Heart left ventricle (tissue), 16 donors: Measurements from ENCODE around the gene FANCE. TPM values are rescaled to one million over a fixed set of nuclear protein-coding genes. Genes with fewer than 3 reads are reported as not detected.

ENCODE experiments used
- ATAC-seq, 4 donors: fragments of 200-7000 bp; cut with Tn5 transposase; one replicate each; pipeline ENCODE4 v1.9.1; 2020 to 2022; ENCODE audit warnings: moderate library complexity in 4 of 4, mild to moderate bottlenecking in 3 of 4, moderate number of reproducible peaks in 1 of 4
- DNase-seq, 5 donors: peaks; one replicate each; pipeline ENCODE4 v3.0.0-alpha.2; 2020
- H3K27ac ChIP-seq, 12 donors: fragments of 200-600 bp; sonication (generic) in 4 of 12; one replicate each; pipeline versions ENCODE4 v1.5.0 to v1.8.0; 2016 to 2022; ENCODE audit warnings: mild to moderate bottlenecking in 2 of 12
- H3K27me3 ChIP-seq, 9 donors: fragments of 200-600 bp; sonication (generic) in 2 of 9; one replicate each; pipeline versions ENCODE4 v1.5.1 to v1.8.0; 2016 to 2022; ENCODE audit warnings: mild to moderate bottlenecking in 3 of 9
- H3K36me3 ChIP-seq, 9 donors: fragments of 200-600 bp; sonication (generic) in 2 of 9; one replicate each; pipeline versions ENCODE4 v1.5.0 to v1.8.0; 2018 to 2022; ENCODE audit warnings: mild to moderate bottlenecking in 2 of 9
- H3K4me1 ChIP-seq, 12 donors: fragments of 200-600 bp; sonication (generic) in 4 of 12; one replicate each; pipeline versions ENCODE4 v1.5.0 to v1.8.0; 2016 to 2022; ENCODE audit warnings: mild to moderate bottlenecking in 3 of 12
- H3K4me3 ChIP-seq, 12 donors: fragments of 200-600 bp; sonication (generic) in 4 of 12; one replicate each; pipeline versions ENCODE4 v1.5.0 to v1.8.0; 2017 to 2022; ENCODE audit warnings: mild to moderate bottlenecking in 9 of 12, moderate library complexity in 4 of 12
- H3K9me3 ChIP-seq, 12 donors: fragments of 200-600 bp; sonication (generic) in 4 of 12; one replicate each; pipeline versions ENCODE4 v1.5.0 to v1.8.0; 2016 to 2022; ENCODE audit warnings: mild to moderate bottlenecking in 1 of 12
- CTCF ChIP-seq, 12 donors: fragments of 200-600 bp; sonication (generic) in 4 of 12; IDR thresholded peaks; one replicate each; pipeline versions ENCODE4 v1.5.0 to v1.8.0; 2018 to 2022; ENCODE audit warnings: antibody characterized with exemption in 12 of 12, mild to moderate bottlenecking in 5 of 12
- POLR2A ChIP-seq, 2 donors: fragments of 450-650 bp; IDR thresholded peaks; one replicate each; pipeline ENCODE4 v1.6.1; 2017; ENCODE audit warnings: antibody characterized with exemption in 2 of 2, mild to moderate bottlenecking in 2 of 2, moderate library complexity in 2 of 2
- WGBS, 4 donors: extraction: QIAGEN DNeasy Blood & Tissue Kit in 2 of 4; methylation state at CpG; one replicate each; pipeline versions ENCODE4 v1.1.5 to v1.1.7; 2013 to 2018; 5-methylcytosine and 5-hydroxymethylcytosine counted together
- intact Hi-C, 10 donors: fragments of 100-400 bp; cut with DNase I; formaldehyde crosslinking; loops; one replicate each; pipeline versions ENCODE4 v1.11.1 to v1.14.2; 2022
- polyA plus RNA-seq, 2 donors: library from polyadenylated mRNA; stranded (reverse); fragments of 200-250 nt; gene quantifications; one replicate each; pipeline ENCODE4 v1.2.3, GENCODE V29; 2013
- total RNA-seq, 9 donors: library from RNA; depleted of rRNA in 2 of 9; stranded (reverse); fragments of >200 nt in 2 of 9; fragmentation: NEBNext Ultra II Directional in 3 of 9; extraction: Animal tissue kit (Norgen Biotek cat#: 25700) in 3 of 9; gene quantifications; one replicate each; pipeline versions ENCODE4 v1.1.0 to v1.2.4, GENCODE V29; 2016 to 2023
- donor health status: ischemic (EF 13 %, LVEDD 7.1; RV severe dilation, severe dysfunction).
- donor health status: healthy with polysubstance abuse.
- donor health status: DM: no; HTN: yes; CAD: no.
- donor health status: DM: no; HTN: no; CAD: no.
- donor health status: ischemic (EF 25% LVEDD 6.9; RV normal size, moderate dysfunction).
- donor health status: ischemic (EF 25% LVEDD 5.7; RV mildly dilated, moderate dysfunction).
- donor health status: healthy.
- donor health status: DM: yes; HTN: yes; CAD: no.
- donor health status: ischemic (EF 35%, LVEDD 5.7; RV mildly dilated, moderate dysfunction).
- donor health status: nonischemic (EF 11% LVEDD 7.7; RV severe dilation, severe dysfunction).
- donor health status: DM: yes; HTN: yes; CAD: no.
- donor health status: PGD.
- donor health status: ischemic (EF 29% LVEDD 5.4; RV normal size, mild dysfunction).
- donor health status: nonischemic (EF 23%, LVEDD 6.1; RV moderate dilation, normal function).

The FANCE gene
- total and polyA plus RNA-seq, 11 donors: 1.3 to 4.6 (median 3.6) TPM

GRCh38 chr6:35475573-35475972, 23.4 kb downstream of the FANCE start:
- peak in 1 of 4 donors; percentile 2 for ATAC-seq
- Histone ChIP-seq H3K27me3 (no peaks in the 10 kb centered on the region), H3K27ac (no peak overlapping the region), H3K4me3 (no peak overlapping the region), H3K9me3 (no peaks in the 10 kb centered on the region), H3K4me1 (peaks cover 0 to 15% (median 6%) of the 10 kb centered on the region in 12 donors), H3K36me3 (peaks cover 0 to 97% (median 67%) of the 10 kb centered on the region in 9 donors)
- intact Hi-C loops: no loop called here
- DNase-seq: no peak
- TF ChIP-seq CTCF (IDR thresholded peaks at IDR 0.05) (no peak), POLR2A (IDR thresholded peaks at IDR 0.05) (no peak)
- 81 to 89% (median 86%) methylated on average over 3 to 4 of the region's 4 CpGs for WGBS, 4 donors

GRCh38 chr6:35476004-35476403, 23.9 kb downstream of the FANCE start:
- Histone ChIP-seq H3K9me3 (no peaks in the 10 kb centered on the region), H3K27me3 (no peaks in the 10 kb centered on the region), H3K36me3 (peaks cover 0 to 93% (median 65%) of the 10 kb centered on the region in 9 donors), H3K4me3 (no peak overlapping the region), H3K4me1 (peaks cover 0 to 15% (median 6%) of the 10 kb centered on the region in 12 donors), H3K27ac (no peak overlapping the region)
- 87 to 92% (median 91%) methylated on average over 10 to 14 of the region's 14 CpGs for WGBS, 4 donors
- peak in 1 of 5 donors; percentile 18 for DNase-seq
- intact Hi-C loops: no loop called here
- ATAC-seq: no peak
- TF ChIP-seq POLR2A (IDR thresholded peaks at IDR 0.05) (no peak), CTCF (IDR thresholded peaks at IDR 0.05) (no peak)

- TF ChIP-seq CTCF (IDR thresholded peaks at IDR 0.05) (no peak), POLR2A (IDR thresholded peaks at IDR 0.05) (no peak)
- H3K27ac ChIP-seq: no peak overlapping the region
- H3K36me3 ChIP-seq: peaks cover 0 to 86% (median 55%) of the 10 kb centered on the region in 9 donors
- H3K4me3 ChIP-seq: no peak overlapping the region
- H3K27me3 ChIP-seq: no peaks in the 10 kb centered on the region
- intact Hi-C loops: no loop called here
- H3K9me3 ChIP-seq: no peaks in the 10 kb centered on the region
- WGBS, 4 donors: 79 to 93% (median 86%) methylated on average over 3 to 8 of the region's 8 CpGs
- no peak for ATAC-seq
- peak in 1 of 5 donors; percentile 11 for DNase-seq
- H3K4me1 ChIP-seq: peaks cover 0 to 20% (median 7%) of the 10 kb centered on the region in 12 donors
Measured at GRCh38 chr6:35477028-35477427, 24.9 kb downstream of the FANCE start.

- Histone ChIP-seq H3K36me3 (peaks cover 0 to 85% (median 53%) of the 10 kb centered on the region in 9 donors), H3K9me3 (no peaks in the 10 kb centered on the region), H3K4me1 (peaks cover 0 to 14% (median 3%) of the 10 kb centered on the region in 12 donors), H3K27ac (no peak overlapping the region), H3K27me3 (no peaks in the 10 kb centered on the region), H3K4me3 (no peak overlapping the region)
- TF ChIP-seq POLR2A (IDR thresholded peaks at IDR 0.05) (no peak), CTCF (IDR thresholded peaks at IDR 0.05) (no peak)
- intact Hi-C loops: no loop called here
- WGBS, 4 donors: 91 to 97% (median 95%) methylated on average over 5 of the region's 5 CpGs
- DNase-seq: peak in 1 of 5 donors; percentile 7
- ATAC-seq: no peak
Measured at GRCh38 chr6:35477551-35478179, 25.5 kb downstream of the FANCE start.
